Measurements from ENCODE around the gene ATP6V1G2.

GRCh38 chr6:31559606-31559957 is 13.2 kb upstream of the ATP6V1G2 start:
- TF ChIP-seq CTCF (conservative IDR thresholded peaks at IDR 0.05; ENCODE audit: low read depth, low read length) (no peak), EZH2 (IDR thresholded peaks at IDR 0.05; ENCODE audit: borderline replicate concordance, low read depth, low read length, poor library complexity, severe bottlenecking) (no peak)

Data from A673 (cell line).